Hippocampal formation (tissue), 2 donors: ENCODE results near the gene NKX6-2.
A peak's percentile ranks its signal among the peaks of the same experiment; 100 is the strongest.
"Not testable (repeated sequence)": the region's sequence is repeated elsewhere in the genome, so short reads cannot be mapped to it uniquely, and the experiment has no call there.

ENCODE experiments used
- DNase-seq, 2 donors: peaks; one replicate each; lab custom pipeline; 2025; lab: John Stamatoyannopoulos, UW

NKX6-2 gene

DNA sequence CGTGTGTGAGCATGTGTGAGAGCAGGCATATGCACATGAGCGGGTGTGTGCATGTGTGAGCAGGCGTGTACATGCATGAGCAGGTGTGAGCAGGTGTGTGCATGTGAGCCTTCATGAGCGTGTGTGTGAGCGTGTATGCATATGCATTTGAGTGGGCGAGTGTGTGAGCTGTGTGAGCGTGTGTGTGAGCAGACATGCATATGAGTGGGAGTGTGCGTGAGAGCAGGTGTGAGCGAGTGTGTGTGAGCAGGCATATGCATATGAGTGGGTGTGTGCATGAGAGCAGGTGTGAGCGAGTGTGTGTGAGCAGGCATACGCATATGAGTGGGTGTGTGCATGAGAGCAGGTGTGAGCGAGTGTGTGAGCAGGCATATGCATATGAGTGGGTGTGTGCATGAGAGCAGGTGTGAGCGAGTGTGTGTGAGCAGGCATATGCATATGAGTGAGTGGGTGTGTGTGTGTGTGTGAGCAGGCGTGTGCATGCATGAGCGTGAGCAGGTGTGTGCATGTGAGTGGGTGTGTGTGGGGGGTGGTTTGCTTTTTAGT lies 30.7 kb downstream of the NKX6-2 start:
- DNase-seq: no peak

DNA sequence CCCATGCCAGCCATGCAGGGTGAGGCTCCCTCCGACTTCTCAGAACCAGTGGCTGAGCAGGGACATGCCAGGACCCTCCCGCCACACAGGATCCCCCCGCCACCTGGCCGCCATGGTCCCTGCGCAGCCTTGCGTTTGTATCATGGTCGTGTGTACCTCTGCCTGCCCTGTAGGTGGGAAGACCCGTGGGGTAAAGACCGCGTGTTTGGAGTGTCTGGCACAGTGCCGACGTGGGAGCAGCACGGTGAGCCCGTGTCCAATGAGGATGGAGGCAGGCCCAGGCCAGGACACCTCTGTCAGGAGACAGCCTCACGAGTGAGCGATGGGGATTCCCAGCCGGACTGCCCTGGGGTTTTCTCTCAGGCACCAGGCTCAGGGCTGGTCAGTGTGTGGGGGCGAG lies 31.9 kb downstream of the NKX6-2 start:
- no peak for DNase-seq

GRCh38 chr10:132753596-132753995 lies 32.4 kb downstream of the NKX6-2 start:
- no peak for DNase-seq

DNA sequence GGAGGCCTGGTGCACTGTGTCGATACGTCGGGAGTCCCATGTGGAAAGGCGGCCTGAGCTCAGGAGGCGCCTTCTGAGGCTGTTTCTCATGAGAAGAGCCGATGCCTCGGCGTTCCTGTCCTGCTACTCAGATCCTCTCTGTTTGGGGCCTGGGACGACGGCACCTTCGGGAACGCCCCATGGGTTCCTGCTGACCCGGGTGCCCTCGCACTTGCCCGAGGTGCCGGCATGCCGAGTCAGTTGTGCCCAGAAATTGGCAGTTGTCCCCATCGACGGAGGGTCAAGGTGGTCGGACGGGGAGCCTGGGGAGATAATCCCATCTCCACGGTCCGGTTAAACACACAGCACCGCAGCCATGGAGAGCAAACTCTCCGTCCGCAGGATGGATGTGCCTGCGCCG lies 33.0 kb downstream of the NKX6-2 start:
- DNase-seq: no peak

DNA sequence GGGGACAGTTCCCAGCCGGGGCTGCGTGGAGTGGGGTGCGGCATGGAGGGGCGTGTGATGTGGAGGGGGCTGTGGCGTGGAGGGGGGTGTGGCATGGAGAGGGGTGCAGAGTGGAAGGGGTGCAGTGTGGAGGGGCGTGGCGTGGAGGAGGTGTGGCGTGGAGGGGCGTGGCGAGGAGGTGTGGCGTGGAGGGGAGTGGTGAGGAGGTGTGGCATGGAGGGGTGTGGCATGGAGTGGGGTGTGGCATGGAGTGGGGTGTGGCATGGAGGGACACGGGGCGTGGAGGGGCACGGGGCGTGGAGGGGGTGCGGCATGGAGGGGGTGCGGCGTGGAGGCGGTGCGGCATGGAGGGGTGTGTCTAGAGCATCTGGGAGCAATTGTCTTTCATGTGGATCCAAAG lies 33.6 kb downstream of the NKX6-2 start:
- no peak for DNase-seq

- DNase-seq: no peak
Measured at GRCh38 chr10:132750936-132751335, 35.0 kb downstream of the NKX6-2 start.

DNA sequence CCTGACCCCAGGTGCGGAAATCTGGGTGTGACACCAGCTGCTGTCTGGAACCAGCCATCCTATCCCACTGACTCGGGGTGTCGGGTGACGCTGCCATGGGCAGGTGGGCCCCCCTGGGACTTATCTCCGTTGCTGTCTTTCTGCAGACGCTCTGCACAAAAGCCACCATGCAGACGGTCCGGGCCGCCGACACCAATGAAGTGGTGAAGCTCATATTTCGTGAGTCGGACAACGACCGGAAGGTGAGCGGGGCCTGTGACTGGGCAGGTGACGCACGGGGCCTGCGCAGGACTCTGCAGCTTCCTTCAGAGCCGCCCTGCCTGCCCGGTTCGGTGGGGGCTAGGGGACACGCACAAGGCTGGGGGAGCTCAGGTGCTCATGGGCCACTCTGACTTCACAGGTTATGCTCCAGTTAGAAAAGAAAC lies 36.6 kb downstream of the NKX6-2 start:
- DNase-seq: no peak

DNA sequence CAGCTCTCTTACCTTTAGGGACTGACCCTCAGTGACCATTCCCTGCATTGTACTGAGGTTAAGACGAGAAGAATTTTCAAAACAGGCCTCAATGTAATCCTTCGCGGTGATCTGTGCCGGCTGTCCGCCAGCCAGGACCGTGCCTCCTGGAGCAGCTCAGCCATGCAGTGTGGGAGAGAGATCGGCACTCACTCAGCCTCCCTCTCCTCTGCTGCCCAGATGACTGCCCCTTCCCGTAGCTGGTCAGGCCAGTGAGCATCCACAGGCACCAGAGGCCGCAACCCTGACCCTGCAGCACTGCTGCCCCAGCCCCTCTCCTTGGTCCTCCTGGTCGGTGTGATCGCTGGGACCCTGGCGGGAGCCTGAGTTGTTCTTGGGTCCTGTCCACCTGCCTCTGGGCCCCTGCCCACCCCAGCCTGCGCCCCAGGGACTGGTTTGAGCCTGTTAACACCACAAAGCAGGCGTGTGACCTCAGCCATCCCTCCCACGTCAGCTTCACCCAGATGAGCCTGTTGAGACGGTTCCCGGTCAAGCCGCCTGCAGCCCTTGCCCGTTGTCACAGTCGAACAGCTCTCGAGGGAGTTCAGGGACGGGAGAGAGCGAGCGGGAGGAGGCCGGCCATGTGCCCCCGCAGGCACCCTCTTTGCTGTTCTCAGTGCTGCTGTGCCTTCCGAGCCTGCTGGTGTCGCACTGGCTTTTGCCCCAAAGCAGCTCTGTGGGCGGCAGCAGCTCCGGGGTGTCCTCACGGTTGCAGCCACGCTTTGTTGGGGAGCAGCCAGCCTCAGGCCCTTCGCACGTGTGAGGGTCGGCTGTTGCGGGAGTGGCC lies 37.2 kb downstream of the NKX6-2 start:
- DNase-seq: no peak

DNA sequence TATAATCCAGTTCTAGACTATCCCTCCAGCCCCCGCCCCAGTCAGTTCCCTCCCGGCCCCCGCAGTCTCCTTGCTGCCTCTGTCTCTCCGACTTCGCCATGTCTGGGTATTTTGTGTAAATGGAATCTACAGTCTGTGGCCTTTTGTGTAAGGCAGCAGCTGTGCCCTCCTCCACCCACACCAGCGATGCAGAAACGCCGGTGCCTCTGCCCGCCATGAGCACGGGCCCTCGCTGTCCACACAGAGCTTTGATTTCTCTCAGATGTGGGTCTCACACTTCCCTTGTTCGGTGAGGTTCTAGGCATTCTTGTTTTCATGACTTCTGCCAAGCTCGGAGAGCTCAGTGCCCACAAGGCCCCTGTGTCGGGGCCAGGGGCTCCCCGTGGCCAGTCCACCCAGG lies 37.8 kb downstream of the NKX6-2 start:
- DNase-seq: no peak

DNA sequence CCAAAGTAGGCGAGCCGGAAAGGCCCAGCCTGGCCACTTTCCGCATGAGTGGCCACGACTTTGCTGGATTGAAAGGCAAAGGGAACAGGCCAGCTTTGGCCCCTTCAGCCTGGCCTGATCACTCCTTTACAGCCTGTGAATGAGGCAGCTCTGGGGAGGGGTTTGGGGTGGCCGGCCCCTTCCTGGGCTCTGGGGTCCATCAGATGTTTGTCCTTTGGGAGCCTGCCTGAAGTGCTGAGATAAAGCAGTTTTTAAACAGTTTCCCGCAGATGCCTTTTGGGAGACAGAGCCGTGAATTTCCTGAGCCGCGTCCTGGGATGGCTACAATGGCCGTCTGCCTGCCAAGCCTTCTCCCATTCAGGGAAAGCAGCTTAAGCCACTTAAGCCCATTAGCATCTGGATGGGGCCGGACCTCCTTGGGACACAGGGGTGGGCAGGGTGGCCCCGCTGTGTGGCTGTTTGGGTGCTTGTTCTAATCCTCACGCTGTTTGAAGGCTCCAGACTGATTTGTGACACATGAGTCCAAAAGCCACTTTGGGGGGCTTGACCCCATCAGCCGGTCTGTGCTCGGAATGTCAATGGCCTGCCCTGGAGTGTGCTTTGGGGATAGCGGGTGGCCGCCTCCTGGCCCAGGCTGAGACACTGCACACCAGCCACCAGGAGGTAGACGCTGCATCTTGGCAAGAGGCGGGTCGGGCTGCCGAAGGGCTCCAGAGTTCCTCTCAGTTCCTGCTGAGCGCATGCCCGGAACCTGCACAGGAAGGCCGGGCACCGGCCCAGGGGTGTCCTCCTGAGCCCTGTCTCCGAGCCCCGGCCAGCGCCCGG lies 38.9 kb downstream of the NKX6-2 start:
- DNase-seq: peak in 1 of 2 donors; percentile 29

DNA sequence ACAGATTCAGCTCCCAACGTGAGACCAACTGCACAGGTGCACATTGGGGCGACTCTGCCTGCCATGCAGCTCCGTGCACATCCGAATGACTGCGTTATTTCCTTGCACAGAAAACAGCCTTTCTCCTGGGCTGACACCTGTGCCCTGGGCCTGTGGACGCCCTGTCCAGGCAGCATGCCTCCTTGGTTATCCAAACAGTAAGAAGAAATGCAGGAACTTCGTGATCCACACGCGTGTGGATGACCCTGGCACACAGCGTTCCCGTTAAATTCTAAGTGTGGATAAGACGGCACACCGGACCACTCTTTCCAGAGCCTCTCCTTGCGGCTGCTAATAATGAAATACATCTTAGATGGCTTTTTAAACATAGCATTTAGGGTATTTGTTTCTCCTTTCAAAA lies 39.6 kb downstream of the NKX6-2 start:
- DNase-seq: no peak

GRCh38 chr10:132745971-132746370 lies 40.0 kb downstream of the NKX6-2 start:
- DNase-seq: no peak

DNA sequence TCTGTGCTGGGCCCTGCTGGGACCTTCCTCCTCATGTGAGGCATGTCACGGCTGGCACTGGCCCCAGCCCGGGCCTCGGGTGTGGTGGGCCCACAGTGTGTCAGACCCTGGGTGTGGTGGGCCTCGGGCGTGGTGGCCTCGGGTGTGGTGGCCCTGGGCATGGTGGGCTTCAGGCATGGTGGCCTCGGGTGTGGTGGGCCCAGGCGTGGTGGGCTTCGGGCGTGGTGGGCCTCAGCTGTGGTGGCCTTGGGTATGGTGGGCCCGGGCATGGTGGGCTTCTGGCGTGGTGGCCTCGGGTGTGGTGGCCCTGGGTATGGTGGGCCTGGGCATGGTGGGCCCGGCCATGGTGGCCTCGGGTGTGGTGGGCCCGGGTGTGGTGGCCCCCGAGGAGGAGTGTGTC lies 40.4 kb downstream of the NKX6-2 start:
- no peak for DNase-seq

DNA sequence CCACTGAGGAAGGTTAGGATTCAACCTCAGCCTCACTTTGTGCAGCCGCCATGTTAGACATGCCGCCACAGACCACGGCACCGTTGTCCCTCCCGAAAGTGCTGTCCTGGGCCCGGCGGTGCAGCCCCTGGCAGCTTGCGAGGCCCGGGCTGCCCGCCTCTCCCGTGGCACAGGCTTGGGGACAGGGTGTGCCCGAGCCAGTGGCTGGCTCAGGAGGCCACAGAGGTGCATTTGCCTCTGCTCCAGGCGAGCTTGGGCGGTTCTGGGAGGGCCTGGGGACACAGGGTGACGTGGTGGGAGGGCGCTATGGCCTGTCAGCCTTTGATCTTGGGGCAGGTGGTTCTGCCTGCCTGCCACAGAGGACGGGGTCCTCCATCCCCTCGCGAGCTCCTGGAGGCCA lies 41.1 kb downstream of the NKX6-2 start:
- DNase-seq: no peak

- DNase-seq: no peak
Measured at GRCh38 chr10:132743925-132744490, 41.9 kb downstream of the NKX6-2 start.

DNA sequence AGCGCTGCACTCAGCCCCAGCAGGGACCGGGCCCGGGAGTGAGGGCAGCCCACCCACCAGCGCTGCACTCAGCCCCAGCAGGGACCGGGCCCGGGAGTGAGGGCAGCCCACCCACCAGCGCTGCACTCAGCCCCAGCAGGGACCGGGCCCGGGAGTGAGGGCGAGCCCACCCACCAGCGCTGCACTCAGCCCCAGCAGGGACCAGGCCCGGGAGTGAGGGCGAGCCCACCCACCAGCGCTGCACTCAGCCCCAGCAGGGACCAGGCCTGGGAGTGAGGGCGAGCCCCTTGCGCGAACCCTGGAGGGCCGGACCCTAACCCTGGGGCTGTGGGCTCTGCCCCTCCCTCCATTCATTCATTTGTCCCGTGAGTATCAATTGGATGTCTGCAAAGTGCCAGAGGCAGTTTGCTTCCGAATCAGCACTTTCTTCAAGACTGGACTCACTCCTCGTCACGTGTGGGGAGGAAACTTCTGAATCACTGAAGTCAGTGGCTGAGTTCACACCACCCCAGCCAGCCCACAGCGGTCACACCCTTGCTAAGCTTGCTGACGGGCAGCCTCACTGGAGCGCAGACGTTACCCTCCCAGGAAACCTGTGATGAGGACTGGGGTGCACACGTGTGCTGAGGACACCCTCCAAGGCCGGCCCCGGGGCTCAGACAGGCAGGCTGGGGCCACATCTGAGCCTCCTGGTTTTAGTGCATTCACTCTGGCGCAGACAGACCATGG lies 42.6 kb downstream of the NKX6-2 start:
- not testable (repeated sequence) for DNase-seq

GRCh38 chr10:132742837-132743194 lies 43.1 kb downstream of the NKX6-2 start:
- DNase-seq: no peak

DNA sequence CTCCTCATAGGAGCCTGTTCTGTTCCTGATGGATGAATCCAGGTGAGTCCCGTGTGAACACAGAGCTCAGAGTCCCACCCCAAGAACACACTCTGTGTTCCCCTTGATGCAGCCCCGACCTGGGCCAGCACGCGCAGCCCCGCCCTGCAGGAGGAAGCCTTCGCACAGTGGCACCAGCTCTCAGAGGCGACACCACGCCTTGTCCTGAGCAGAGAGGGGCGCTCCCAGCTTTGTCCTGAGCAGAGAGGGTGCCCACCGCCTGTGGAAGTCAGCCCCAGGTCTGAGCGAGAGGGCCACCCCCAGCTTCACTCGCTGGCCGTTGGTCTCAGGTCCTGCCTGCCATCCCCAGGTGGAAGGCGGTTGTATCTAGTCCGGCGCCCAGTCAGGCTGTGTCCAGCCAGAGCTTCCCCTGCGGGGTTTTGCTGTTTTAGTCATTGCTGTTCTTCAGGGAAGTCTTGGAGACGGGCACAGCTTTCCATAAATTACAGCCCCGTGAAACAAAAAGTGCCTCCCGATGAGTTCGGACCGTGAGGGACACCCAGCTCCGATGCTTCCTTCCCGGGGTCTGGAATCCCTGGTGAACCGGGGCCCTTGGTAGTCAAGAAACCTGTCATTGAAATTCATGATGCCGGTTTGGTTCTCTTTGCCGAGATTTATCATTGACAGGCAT lies 43.6 kb downstream of the NKX6-2 start:
- no peak for DNase-seq

DNA sequence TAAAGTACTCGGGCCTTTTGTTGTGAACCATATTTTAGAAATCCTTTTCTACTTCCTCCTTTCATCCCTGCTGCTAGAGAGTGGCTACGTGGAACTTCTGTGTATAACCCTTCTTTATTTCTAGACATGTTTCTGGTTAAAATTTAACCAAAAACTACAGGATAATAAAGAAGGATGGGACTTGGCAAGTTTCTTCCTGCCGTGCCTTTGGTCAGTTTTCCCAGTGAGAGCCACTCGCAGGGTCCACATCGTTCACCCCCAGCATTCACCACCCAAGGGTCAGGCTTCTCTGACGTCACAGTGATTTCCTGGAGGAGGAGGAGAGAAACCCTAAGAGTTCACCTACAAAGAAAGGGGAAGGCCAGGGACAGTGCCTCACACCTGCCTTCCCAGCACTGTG lies 45.4 kb downstream of the NKX6-2 start:
- no peak for DNase-seq

DNA sequence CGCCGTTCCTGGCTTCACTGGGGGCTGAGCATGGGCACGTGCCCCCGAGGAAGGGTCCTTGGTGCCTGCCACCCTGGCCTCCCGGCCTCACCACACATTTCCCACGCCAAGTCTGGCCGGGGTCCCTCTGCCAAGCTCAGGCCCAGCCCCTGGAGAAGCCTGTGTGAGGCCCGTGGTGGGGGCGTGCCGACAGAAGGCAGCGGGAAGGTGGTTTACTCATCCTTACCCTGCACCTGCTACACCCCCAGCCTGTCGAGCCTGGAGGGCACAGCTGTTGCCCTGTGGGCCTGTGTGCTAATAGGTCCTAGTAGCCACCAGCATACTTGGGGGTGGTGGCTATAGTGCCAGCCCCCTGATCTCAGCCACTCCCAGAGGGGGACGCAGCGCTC lies 46.7 kb downstream of the NKX6-2 start:
- no peak for DNase-seq

DNA sequence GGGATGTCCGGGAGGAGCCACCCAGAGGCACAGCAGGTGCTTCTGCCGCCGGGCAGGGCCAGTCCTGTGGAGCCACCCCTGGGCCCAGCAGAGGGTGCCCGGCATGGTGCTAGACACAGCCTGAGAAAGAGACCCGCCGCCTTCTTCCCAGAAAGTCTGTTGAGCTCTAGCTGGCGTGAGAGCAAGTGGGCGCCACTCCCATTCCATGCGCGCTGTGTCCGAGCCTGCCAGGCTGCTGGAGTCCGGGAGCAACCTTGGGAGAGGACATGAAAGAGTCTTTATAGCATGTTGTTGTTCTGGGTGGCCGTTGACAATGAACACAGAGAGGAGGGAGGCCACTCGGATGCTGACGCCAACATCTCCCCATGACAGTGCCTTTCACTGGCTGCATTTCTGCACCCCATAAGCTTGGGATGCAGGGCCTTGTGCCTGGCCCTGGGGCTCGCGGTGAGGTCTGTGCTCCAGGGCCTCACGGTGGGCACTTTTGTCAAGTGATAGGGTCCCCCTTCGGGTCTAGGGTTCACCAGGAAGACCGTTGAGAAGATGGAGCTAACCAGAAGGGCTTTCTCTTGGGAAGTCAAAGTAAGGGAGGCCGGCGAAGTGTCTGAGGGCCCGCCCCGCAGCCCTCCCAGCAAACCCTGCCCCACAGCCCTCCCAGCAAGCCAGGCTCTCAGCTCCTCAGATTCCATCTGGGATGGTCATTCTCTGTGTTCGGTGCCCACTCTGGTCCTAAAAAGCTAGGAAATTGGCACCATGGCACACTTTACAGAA lies 47.3 kb downstream of the NKX6-2 start:
- DNase-seq: peak; percentile 87 to 94
